ENCODE measurements around the gene SLC22A6. TPM values are rescaled to one million over a fixed set of nuclear protein-coding genes. Genes with fewer than 3 reads are reported as not detected.

The SLC22A6 gene, protein sequence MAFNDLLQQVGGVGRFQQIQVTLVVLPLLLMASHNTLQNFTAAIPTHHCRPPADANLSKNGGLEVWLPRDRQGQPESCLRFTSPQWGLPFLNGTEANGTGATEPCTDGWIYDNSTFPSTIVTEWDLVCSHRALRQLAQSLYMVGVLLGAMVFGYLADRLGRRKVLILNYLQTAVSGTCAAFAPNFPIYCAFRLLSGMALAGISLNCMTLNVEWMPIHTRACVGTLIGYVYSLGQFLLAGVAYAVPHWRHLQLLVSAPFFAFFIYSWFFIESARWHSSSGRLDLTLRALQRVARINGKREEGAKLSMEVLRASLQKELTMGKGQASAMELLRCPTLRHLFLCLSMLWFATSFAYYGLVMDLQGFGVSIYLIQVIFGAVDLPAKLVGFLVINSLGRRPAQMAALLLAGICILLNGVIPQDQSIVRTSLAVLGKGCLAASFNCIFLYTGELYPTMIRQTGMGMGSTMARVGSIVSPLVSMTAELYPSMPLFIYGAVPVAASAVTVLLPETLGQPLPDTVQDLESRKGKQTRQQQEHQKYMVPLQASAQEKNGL
- not detected in 2 replicates for total RNA-seq

DNA sequence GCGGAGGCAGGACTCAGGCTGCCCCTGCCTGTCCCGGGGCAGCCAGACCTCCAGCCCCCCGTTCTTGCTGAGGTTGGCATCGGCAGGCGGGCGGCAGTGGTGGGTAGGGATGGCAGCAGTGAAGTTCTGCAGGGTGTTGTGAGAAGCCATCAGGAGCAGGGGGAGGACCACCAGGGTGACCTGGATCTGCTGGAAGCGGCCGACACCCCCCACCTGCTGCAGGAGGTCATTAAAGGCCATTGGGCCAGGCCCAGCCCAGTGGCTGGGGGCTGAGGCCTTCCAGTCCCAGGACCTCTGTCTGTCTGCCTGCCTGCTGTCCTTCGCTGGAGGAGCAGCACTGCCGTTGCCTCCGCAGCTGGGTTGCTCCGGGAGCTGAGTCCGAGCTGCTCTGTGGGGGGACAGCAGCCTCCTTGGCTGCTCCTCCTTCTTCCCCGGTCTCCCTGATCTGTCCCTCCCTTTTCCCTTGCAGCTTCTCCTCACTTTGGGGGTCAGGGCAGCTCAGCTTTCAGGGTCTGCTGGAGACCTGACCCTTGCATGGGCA lies at the start of gene SLC22A6:
Gene SLC22A6, minus strand, starts transcription at position 517 of the 541 bp plus-strand sequence. Its CDS starts 277 bp downstream, at position 240.

DNA sequence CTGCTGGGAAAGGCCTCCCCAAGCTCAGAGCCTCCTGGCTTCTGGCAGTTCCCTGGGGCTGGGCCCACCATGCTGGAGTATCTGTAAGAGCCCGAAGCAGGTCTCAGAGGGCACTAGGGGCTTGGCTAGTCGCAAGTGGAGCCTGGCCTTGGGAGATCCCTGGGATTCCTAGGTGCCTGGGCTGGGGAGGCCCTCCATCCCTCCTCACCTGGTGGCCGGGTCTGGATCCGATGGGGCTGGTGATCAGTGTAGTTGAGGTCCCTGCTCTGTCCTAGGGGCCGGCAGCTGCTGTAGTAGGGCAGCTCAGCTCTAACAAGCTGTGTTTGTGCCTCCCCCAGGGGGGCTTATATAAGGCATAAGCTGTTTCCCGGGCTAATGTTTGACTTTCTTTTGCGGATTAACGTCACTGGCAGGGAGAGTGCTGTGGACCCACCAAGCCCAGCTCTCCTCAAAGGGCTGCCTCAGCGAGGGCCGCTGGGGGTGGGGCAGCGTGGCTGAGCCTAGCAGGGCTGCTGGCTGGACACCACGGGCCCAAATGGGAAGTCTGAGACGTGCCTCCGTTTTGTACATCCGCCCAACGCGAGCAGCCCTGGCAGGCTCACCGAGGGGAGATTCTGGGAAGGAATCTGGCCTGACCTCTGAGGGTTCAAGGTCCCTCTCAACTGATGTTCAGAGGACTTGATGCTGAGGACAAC lies 30.9 kb upstream of the SLC22A6 start, which contains the start of gene SLC22A8:
Gene SLC22A8, minus strand, starts transcription at position 321 of the 695 bp plus-strand sequence. CDS start 883 bp downstream, outside the sequence.

Other genes starting within 250 kb of the SLC22A6 start
- gene ZBTB3, start 230.8 kb downstream of the SLC22A6 start, total RNA-seq = 6.1 and 10.3 TPM in 2 replicates
- gene POLR2G, start 223.4 kb downstream of the SLC22A6 start, total RNA-seq = 96.1 and 114 TPM in 2 replicates
- gene TAF6L, start 213.6 kb downstream of the SLC22A6 start, total RNA-seq = 11.8 and 18.6 TPM in 2 replicates
- 73.7 and 93.1 TPM in 2 replicates for gene TMEM179B, start 197.6 kb downstream of the SLC22A6 start, total RNA-seq
- gene TMEM223, start 193.0 kb downstream of the SLC22A6 start, total RNA-seq = 40.9 and 43.8 TPM in 2 replicates
- 26.2 and 30.5 TPM in 2 replicates for gene NXF1, start 179.5 kb downstream of the SLC22A6 start, total RNA-seq
- 33.2 and 59.2 TPM in 2 replicates for gene STX5, start 152.9 kb downstream of the SLC22A6 start, total RNA-seq
- gene TEX54, start 152.1 kb downstream of the SLC22A6 start, total RNA-seq = not detected in 2 replicates
- gene WDR74, start 145.4 kb downstream of the SLC22A6 start, total RNA-seq = 39.7 and 57.4 TPM in 2 replicates
- 216 and 237 TPM in 2 replicates for gene SLC3A2, start 104.1 kb downstream of the SLC22A6 start, total RNA-seq
- gene CHRM1, start 63.6 kb downstream of the SLC22A6 start, total RNA-seq = not detected in 2 replicates
- not detected in 2 replicates for gene SLC22A8, start 30.9 kb upstream of the SLC22A6 start, total RNA-seq
- gene SLC22A24, start 159.3 kb upstream of the SLC22A6 start, total RNA-seq = not detected in 2 replicates